ENCODE data around the gene ELAVL3.
"Not testable (repeated sequence)": the region's sequence is repeated elsewhere in the genome, so short reads cannot be mapped to it uniquely, and the experiment has no call there.

ELAVL3 gene

DNA sequence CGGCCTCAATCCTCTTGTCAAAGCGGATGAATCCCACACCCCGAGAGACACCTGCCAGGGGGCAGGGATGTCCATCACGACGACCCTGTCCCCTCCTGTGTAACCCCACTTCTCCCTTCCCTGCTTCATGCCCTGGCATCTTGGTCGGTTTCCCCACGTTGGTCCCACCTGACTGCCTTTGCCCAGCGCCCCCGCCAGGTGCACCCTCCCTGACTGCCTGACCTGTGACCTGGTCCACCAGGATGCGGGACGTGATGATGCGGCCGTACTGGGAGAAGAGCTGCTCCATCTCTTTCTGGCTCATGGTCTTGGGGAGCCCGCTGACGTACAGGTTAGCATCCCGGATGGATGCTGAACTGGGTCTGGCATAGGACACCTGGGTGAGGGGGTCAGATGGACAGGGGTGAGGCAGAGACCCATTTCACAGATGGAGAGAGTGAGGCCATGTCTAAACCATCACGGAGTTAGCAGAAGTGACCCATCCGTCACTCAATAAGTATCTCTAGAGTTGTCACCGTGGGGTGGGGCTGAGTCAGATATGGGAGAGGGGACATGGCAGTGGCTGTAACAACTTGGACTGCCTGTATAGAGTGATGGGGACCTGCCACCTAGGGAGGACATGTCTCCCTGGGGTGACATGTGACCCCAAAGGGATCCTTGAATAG lies 22.5 kb downstream of the ELAVL3 start:
- no peak for DNase-seq

- DNase-seq = no peak
Observed at GRCh38 chr19:11457831-11458230, 23.0 kb downstream of the ELAVL3 start.

- no peak for DNase-seq
Observed at GRCh38 chr19:11457115-11457514, 23.7 kb downstream of the ELAVL3 start.

- no peak for DNase-seq
Observed at GRCh38 chr19:11456659-11457058, 24.2 kb downstream of the ELAVL3 start.

- DNase-seq = not testable (repeated sequence)
Observed at GRCh38 chr19:11455233-11455554, 25.7 kb downstream of the ELAVL3 start.

DNA sequence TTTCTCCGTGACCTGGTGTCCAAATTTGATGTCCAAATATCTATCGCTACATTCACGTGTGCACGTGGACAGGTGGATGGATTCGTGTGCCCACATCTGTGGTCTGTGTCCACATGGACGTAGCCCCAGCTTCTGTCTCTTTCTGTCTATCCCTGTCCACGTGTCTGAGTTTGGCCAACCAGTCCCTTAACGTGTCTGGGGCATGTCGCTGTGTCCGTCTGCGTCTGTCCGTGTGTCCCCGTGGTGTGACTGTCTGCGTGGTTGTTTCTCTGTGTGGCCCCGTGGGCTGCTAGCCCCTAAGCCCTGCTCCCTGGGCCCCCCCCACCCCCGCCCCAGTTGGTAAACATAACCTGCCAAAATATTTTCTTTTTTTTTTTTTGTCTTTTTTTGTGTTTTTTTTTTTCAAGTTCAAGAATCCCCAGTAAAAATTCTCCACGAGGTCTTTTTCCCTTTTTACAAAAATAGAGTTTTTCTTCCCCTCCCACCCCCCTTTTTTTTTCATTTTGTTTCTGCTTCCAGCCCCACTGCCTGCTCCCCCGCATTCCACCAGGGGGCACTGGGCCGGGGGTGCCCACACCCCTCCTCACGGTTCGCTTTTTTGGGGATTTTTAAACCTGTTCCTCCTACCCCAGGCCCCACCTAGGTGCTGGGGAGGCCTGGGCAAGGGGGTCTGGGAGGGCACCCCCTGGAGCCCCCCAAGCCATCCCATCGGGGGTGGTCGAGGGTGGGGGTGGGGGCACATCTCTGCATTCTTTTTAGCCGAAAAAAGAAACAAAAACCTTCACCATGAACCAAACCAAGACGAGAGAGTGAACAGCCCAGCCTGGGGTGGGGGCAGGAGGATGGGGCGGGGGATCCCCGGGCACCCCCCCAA lies 27.1 kb downstream of the ELAVL3 start:
- no peak for DNase-seq

DNA sequence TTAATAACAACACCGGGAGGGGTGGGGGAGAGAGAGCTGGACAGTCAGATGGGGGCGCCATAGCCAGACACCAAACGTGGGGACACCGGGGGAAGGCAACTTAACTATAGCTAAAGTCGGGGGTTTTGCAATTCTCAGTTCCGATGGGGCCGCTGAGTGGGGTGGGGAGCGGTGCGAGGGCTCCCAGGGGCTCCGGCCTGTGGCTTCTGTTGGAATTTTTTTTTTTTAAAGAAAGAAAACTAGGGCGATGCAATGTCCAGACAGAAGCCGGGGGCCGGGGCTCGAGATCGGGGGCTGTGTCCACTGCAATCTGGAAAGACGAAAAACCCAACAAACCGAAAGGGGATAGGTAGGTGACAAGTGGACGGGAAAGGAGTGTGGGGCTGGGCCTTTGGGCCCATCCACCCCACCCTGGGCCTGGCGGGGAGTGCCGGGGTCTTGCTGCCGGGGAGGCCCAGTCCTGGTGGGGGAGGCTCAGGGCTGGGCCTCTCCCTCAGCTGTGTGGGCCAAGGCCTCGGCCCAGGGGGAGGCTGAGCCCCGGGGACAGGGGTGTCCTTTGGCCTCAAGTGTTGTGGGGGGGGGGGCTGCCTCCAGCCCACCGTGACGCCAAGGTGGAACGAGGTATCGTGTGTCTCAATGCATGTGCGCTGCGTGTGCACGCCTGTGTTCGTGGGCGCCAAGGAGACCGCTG lies 28.1 kb downstream of the ELAVL3 start:
- DNase-seq = no peak

DNA sequence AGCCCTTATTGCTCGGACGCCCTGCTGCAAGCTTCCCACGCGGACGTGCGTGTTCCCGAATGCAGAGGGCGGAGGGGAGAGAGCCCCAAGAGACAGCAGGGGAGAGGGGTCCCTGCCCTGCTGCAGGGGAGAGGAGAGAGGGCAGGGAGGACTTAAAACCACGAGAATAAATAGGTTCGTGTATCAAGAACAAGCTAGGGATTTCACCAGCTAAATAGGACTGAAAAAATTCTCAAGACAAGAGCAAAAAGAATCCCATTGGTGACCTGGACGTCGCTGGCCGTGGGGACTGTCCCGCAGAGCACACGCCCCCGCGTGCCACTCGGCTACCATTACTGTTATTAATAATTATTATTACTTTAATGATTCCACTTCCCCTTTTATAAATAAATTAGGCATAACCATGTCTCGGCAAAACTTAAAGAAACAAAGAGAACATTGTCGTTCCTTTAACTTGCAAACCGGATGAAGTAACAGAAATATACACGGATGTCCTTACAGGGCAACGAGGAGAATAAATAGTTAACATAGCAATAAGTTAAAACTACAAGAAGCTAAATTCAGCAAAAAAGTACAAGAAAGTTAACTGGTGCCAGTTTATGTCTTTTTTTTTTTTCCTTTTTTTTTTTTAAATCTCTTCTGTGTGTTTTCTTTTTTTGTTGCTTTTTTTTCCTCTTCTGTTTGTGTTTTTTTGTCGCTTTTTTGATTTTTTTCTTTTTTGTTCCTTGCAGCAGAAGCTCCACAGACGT lies 28.8 kb downstream of the ELAVL3 start:
- no peak for DNase-seq

DNA sequence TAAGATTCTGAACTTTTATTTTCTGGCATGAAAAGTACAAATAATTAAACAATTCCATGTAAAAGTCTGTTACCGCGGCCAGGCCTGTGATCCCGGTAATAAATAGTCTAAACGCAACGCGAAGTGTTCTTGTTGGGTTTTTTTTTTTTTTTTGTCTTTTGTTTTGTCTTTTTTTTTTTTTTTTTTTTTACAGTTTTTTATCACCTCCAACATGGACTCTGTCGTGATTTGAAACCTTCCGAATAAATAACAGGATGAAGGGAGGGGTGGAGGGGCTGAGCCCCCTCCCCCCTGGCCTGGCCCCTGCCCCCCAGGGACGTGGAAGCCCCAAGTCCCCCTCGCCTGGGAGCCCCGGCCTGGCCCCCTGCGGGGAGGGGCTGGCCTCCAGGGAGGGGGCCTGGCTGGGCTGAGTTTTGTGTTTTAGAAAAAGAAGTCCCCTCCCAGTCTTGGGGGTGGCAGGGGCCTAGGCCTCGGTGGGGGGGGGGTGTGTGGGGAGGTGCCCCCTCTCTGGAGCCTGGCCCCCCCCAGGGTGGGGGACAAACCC lies 29.4 kb downstream of the ELAVL3 start:
- DNase-seq = no peak

DNA sequence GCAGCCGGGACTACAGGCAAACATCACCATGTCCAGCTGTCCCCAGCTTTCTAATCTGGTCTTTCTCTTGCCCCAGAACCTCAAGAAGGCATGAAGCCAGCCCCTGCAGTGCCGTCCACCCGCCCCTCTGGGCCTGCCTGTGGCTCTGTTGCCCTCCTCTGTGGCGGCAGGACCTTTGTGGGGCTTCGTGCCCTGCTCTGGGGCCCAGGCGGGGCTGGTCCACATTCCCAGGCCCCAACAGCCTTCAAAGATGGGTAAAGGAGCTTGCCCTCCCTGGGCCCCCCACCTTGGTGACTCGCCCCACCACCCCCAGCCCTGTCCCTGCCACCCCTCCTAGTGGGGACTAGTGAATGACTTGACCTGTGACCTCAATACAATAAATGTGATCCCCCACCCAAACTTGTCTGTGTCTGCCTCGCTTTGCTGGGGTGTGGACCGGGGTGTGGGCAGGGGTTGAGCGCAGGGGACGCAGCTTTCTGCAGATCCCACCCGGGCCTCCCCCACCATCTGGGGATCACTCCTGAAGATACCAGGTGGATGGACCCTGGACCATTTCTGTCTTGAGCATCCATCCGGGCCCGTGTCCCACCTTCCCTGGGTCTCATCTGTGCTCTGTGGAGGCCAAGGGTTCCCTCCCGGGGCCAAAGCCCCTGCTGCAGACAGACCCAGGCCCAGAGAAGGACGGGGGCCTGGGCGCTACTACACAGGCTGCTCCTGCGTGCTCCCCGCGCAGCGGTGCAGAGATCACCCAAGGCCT lies 30.1 kb downstream of the ELAVL3 start:
- DNase-seq = no peak

DNA sequence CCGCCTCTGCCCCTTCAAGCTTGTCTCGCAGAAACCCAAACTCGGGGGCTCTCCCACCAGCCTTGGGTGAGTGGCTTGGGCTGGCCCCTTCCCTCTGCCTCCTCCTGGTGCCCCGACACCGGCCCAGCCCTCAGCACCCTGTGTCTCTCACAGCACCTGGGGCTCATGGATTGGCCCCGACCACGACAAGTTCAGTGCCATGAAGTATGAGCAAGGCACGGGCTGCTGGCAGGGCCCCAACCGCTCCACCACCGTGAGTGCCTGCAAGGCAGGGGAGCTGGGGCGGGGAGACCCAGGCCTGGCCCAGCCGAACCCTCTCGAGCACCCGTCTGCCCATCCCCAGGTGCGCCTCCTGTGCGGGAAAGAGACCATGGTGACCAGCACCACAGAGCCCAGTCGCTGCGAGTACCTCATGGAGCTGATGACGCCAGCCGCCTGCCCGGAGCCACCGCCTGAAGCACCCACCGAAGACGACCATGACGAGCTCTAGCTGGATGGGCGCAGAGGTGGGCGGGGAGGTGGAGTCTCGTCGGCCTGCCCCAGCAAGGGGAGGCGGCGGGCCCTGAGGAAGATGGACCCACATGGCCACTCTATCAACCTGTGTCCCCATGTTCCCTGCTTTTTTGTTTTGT lies 31.8 kb downstream of the ELAVL3 start:
- no peak for DNase-seq

- DNase-seq = no peak
Observed at GRCh38 chr19:11448410-11448809, 32.4 kb downstream of the ELAVL3 start.

- DNase-seq = no peak
Observed at GRCh38 chr19:11447347-11448262, 33.2 kb downstream of the ELAVL3 start.

DNA sequence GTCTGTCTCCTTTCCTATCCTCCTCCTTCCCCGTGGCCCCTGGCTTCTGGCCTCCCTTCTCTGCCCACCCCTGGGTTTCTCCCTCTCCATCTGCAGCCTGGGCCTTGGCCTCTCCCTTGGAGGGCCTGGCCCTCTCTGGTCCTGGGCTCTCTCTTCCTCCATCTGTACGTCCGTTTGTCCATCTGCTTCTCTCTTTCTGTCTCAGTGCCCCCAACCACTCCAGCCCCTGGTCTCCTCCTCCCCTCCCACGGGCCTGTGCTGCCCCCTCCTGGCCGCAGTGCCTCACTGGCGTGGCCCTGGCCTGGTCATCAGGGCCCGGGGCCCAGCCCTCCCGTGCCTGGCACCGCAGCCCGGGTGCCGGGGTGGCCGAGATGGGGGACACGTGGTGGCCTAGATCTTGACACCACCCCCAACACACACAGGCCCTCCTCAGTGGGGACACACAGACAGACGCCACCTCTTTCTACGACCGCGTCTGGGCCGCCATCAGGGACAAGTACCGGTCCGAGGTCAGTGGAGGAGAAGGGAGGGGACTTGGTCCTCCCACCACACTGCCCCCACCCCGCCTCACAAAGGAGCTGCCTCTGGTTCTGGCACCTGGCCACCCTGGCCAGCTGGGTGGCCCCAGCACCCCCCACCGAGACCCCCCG lies 34.1 kb downstream of the ELAVL3 start:
- DNase-seq = peak; percentile 13 to 22 (median 17)

GRCh38 chr19:11446271-11446651 lies 34.6 kb downstream of the ELAVL3 start:
- DNase-seq = no peak

DNA sequence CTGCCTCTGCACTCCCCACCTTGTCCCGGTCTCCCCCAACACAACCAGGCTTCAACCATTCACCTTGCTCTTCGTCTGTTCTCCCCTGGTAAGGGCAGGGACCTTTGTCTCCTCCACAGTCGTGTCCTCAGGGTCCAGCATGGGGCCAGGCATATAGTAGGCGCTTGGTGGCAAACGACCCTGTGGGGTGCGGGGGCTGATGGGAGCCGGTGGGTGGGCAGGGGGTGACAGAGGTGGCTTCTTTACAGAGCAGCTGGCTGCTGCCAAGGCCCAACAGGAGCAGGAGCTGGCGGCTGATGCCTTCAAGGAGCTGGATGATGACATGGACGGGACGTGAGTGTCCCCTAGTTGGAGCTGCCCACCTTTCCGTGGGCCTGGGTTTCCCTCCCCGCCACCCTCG lies 35.7 kb downstream of the ELAVL3 start:
- DNase-seq = no peak

DNA sequence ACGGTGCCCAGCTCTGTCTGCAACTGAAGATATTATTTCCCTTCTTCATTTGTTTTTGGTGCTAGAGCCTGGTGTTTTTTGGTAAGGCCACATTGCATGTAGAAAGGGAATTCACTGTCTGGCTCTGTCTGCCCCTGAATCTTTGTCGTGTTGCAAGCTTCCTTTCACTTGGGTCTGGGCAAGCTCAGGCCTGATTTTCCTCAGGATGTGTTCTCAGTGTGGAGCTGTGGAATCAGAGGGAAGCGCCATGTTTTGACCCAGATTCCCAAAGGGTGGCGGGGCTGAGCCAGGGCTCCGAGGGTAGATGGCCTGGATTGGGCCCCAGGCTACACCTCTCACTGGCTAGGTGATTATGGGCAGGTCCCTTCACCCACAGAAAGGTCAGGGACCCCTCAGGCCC lies 36.8 kb downstream of the ELAVL3 start:
- no peak for DNase-seq

GRCh38 chr19:11437955-11438354 lies 42.9 kb downstream of the ELAVL3 start:
- no peak for DNase-seq

DNA sequence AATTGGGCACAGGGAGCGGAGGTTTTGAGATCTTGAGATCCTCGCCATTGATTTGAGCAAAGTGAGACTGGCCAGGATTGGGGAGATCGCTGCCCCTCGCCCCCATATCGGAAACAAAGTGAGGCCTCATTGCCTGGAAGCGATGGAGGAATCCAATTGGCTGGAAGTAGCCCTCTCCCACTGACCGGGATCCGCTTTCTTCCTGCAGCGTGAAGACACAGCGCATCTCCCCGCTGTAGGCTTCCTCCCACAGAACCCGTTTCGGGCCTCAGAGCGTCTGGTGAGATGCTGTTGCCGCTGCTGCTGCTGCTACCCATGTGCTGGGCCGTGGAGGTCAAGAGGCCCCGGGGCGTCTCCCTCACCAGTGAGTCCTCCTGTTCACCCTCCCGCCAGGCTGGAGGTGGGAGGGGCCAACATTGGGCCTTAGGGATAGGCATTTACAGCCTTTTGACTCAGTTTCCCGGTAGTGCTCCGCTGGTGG lies 45.0 kb downstream of the ELAVL3 start:
- no peak for DNase-seq

All from activated CD4-positive, CD25-positive, alpha-beta regulatory T cell (primary cell).